ENCODE measurements around the gene NAGK.

The NAGK gene

GRCh38 chr2:71060211-71060610 is 8.2 kb upstream of the NAGK start:
- no peak overlapping the region for H4K8ac ChIP-seq (ENCODE audit: low read depth, low read length)
- no CpG with 5 or more reads among the region's 2 CpGs for WGBS, 2 donors (ENCODE audit: extremely low coverage in 2 of 2, insufficient read length in 2 of 2, insufficient replicate concordance in 1 of 2)

DNA sequence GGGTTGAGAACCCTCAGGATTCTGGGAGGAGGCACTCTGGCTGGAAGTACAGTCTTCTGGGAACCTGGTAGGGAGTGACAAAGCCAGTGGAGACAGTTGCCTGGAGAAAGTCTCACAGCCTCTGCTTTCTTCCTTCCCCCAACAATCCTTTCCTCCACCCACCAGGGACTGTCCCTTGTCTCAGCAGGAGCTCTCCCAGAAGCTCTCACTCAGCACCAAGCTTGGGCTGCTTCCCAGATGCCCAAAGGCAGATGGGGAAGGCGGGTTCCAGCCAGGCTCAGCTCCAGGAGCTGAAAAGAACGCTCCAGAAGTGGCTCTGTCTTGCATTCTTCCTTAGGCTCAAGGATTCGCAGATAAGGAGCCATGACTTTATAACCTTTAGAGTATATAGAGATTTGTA is 7.6 kb upstream of the NAGK start:
- Histone ChIP-seq H2BK15ac (ENCODE audit: low read length) (no peak overlapping the region), H3K4ac (ENCODE audit: low read length) (no peak overlapping the region), H3K23ac (ENCODE audit: low read depth, low read length, poor library complexity) (no peak overlapping the region), H3K79me1 (ENCODE audit: low read depth, low read length) (no peaks in the 10 kb centered on the region), H3K4me3 (ENCODE audit: low read length in 2 of 2) (no peak overlapping the region), H4K91ac (ENCODE audit: low read depth, low read length, poor library complexity) (no peak overlapping the region), H3K27me3 (ENCODE audit: control insufficient read depth in 3 of 3, insufficient read depth in 3 of 3, low read depth in 1 of 3, low read length in 3 of 3) (peaks cover 0 to 52% (median 2%) of the 10 kb centered on the region in 3 experiments), H2BK5ac (ENCODE audit: low read length) (no peak overlapping the region), H2AK5ac (ENCODE audit: low read depth, low read length) (no peak overlapping the region), H3K27ac (replicated peaks; ENCODE audit: low read length) (no peak overlapping the region), H3K9me3 (replicated peaks in 1 of 2; ENCODE audit: control insufficient read depth in 2 of 2, insufficient read depth in 1 of 2, low read depth in 1 of 2, low read length in 2 of 2) (no peaks in the 10 kb centered on the region), H3K9ac (ENCODE audit: low read depth, low read length, poor library complexity) (no peak overlapping the region), H3K4me2 (ENCODE audit: insufficient read depth, low read length, poor library complexity, severe bottlenecking) (no peak overlapping the region), H2BK120ac (ENCODE audit: low read depth, low read length) (no peak overlapping the region), H3K36me3 (replicated peaks in 1 of 2; ENCODE audit: control insufficient read depth in 2 of 2, insufficient read depth in 2 of 2, low read length in 2 of 2) (no peaks in the 10 kb centered on the region), H2BK12ac (ENCODE audit: low read length) (no peak overlapping the region), H4K8ac (ENCODE audit: low read depth, low read length) (no peak overlapping the region), H3K4me1 (ENCODE audit: control insufficient read depth in 2 of 2, insufficient read depth in 1 of 2, low read depth in 1 of 2, low read length in 2 of 2) (no peaks in the 10 kb centered on the region), H2AFZ (ENCODE audit: low read length) (no peak overlapping the region), H3K14ac (ENCODE audit: low read length) (no peak overlapping the region), H3K18ac (ENCODE audit: low read length) (peak overlapping the region; percentile 32)
- no peak for DNase-seq (ENCODE audit: low spot score)
- WGBS, 2 donors (ENCODE audit: extremely low coverage in 2 of 2, insufficient read length in 2 of 2, insufficient replicate concordance in 1 of 2) = no CpG with 5 or more reads among the region's 3 CpGs

More at GRCh38 chr2:71060211-71060610, 8.2 kb upstream of the NAGK start:
- H3K9me3 ChIP-seq (replicated peaks in 1 of 2; ENCODE audit: control insufficient read depth in 2 of 2, insufficient read depth in 1 of 2, low read depth in 1 of 2, low read length in 2 of 2) = no peaks in the 10 kb centered on the region
- peak overlapping the region; percentile 72 for H2AK5ac ChIP-seq (ENCODE audit: low read depth, low read length)
- no peak overlapping the region for H2BK12ac ChIP-seq (ENCODE audit: low read length)
- H3K9ac ChIP-seq (ENCODE audit: low read depth, low read length, poor library complexity) = no peak overlapping the region
- H2BK15ac ChIP-seq (ENCODE audit: low read length) = no peak overlapping the region
- H3K23ac ChIP-seq (ENCODE audit: low read depth, low read length, poor library complexity) = no peak overlapping the region
- no peak overlapping the region for H3K14ac ChIP-seq (ENCODE audit: low read length)
- no peak overlapping the region for H3K4me3 ChIP-seq (ENCODE audit: low read length in 2 of 2)
- H3K4me1 ChIP-seq (ENCODE audit: control insufficient read depth in 2 of 2, insufficient read depth in 1 of 2, low read depth in 1 of 2, low read length in 2 of 2) = no peaks in the 10 kb centered on the region
- no peak overlapping the region for H3K18ac ChIP-seq (ENCODE audit: low read length)
- DNase-seq (ENCODE audit: low spot score) = no peak
- no peak overlapping the region for H2BK5ac ChIP-seq (ENCODE audit: low read length)
- peaks cover 0 to 52% (median 2%) of the 10 kb centered on the region in 3 experiments for H3K27me3 ChIP-seq (ENCODE audit: control insufficient read depth in 3 of 3, insufficient read depth in 3 of 3, low read depth in 1 of 3, low read length in 3 of 3)
- no peak overlapping the region for H3K27ac ChIP-seq (replicated peaks; ENCODE audit: low read length)
- H3K79me1 ChIP-seq (ENCODE audit: low read depth, low read length) = no peaks in the 10 kb centered on the region
- no peak overlapping the region for H4K91ac ChIP-seq (ENCODE audit: low read depth, low read length, poor library complexity)
- H3K4me2 ChIP-seq (ENCODE audit: insufficient read depth, low read length, poor library complexity, severe bottlenecking) = no peak overlapping the region
- H3K36me3 ChIP-seq (replicated peaks in 1 of 2; ENCODE audit: control insufficient read depth in 2 of 2, insufficient read depth in 2 of 2, low read length in 2 of 2) = no peaks in the 10 kb centered on the region
- no peak overlapping the region for H2BK120ac ChIP-seq (ENCODE audit: low read depth, low read length)
- no peak overlapping the region for H2AFZ ChIP-seq (ENCODE audit: low read length)
- no peak overlapping the region for H3K4ac ChIP-seq (ENCODE audit: low read length)

DNA sequence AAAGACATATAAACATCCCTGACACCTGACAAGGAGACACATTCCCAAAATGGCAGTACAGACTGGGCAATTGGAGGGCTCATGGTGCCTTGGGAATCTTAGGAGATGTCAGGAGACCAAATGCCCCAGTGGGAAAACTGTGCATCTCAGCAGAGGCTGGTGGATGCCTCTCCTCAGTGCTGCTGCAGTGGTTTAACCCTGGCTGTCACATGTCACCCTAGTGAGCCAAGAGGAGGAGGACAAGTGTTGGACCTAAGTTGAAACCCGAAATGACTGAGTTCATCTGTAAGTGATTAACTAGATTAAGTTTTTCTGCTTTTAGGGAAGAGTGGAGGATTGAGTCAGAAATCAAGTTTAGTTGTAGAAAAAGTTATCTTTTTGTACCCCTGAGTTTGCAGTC is 5.2 kb upstream of the NAGK start:
- H3K27me3 ChIP-seq (ENCODE audit: control insufficient read depth in 3 of 3, insufficient read depth in 3 of 3, low read depth in 1 of 3, low read length in 3 of 3) = peaks cover 0 to 47% (median 2%) of the 10 kb centered on the region in 3 experiments
- H3K4me2 ChIP-seq (ENCODE audit: insufficient read depth, low read length, poor library complexity, severe bottlenecking) = no peak overlapping the region
- H2BK5ac ChIP-seq (ENCODE audit: low read length) = no peak overlapping the region
- no peak overlapping the region for H3K4ac ChIP-seq (ENCODE audit: low read length)
- H3K14ac ChIP-seq (ENCODE audit: low read length) = no peak overlapping the region
- H2AFZ ChIP-seq (ENCODE audit: low read length) = no peak overlapping the region
- H2BK12ac ChIP-seq (ENCODE audit: low read length) = no peak overlapping the region
- H2BK120ac ChIP-seq (ENCODE audit: low read depth, low read length) = no peak overlapping the region
- no peak overlapping the region for H3K27ac ChIP-seq (replicated peaks; ENCODE audit: low read length)
- H3K4me3 ChIP-seq (ENCODE audit: low read length in 2 of 2) = no peak overlapping the region
- H2BK15ac ChIP-seq (ENCODE audit: low read length) = no peak overlapping the region
- no peak overlapping the region for H4K91ac ChIP-seq (ENCODE audit: low read depth, low read length, poor library complexity)
- no peak overlapping the region for H3K23ac ChIP-seq (ENCODE audit: low read depth, low read length, poor library complexity)
- H3K36me3 ChIP-seq (replicated peaks in 1 of 2; ENCODE audit: control insufficient read depth in 2 of 2, insufficient read depth in 2 of 2, low read length in 2 of 2) = no peaks in the 10 kb centered on the region
- H3K9me3 ChIP-seq (replicated peaks in 1 of 2; ENCODE audit: control insufficient read depth in 2 of 2, insufficient read depth in 1 of 2, low read depth in 1 of 2, low read length in 2 of 2) = no peaks in the 10 kb centered on the region
- no peaks in the 10 kb centered on the region for H3K4me1 ChIP-seq (ENCODE audit: control insufficient read depth in 2 of 2, insufficient read depth in 1 of 2, low read depth in 1 of 2, low read length in 2 of 2)
- H4K8ac ChIP-seq (ENCODE audit: low read depth, low read length) = no peak overlapping the region
- no peak for DNase-seq (ENCODE audit: low spot score)
- H3K18ac ChIP-seq (ENCODE audit: low read length) = no peak overlapping the region
- no CpG with 5 or more reads among the region's 1 CpG for WGBS, 2 donors (ENCODE audit: extremely low coverage in 2 of 2, insufficient read length in 2 of 2, insufficient replicate concordance in 1 of 2)
- H2AK5ac ChIP-seq (ENCODE audit: low read depth, low read length) = no peak overlapping the region
- no peaks in the 10 kb centered on the region for H3K79me1 ChIP-seq (ENCODE audit: low read depth, low read length)
- H3K9ac ChIP-seq (ENCODE audit: low read depth, low read length, poor library complexity) = no peak overlapping the region

DNA sequence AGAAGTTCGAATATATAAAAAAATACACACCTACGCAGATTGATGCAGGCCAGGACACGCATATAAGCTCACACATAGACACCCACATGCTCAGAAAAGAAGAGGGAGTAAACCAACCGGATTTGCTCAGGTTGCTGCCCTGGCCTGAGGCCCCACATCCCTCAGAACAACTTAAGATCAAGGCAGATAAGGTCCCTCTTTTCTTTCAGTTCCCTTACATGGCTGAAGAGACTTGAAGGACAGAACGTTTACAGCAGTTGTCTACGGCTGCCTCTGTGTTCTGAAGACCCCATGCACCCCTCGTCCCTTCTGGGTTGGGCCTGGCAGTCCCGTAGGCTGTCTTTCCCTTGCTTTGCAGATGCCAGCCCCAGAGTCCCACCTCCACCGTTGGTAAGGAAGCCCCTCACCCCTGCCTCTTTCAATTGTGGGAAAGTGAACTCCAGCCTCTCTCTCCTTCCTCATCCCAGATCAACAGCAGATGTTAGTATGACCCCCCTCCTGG is 4.3 kb upstream of the NAGK start:
- H2BK5ac ChIP-seq (ENCODE audit: low read length) = no peak overlapping the region
- no peak overlapping the region for H3K27ac ChIP-seq (replicated peaks; ENCODE audit: low read length)
- H3K79me1 ChIP-seq (ENCODE audit: low read depth, low read length) = peaks cover 5% of the 10 kb centered on the region
- H3K4me3 ChIP-seq (ENCODE audit: low read length in 2 of 2) = no peak overlapping the region
- no peaks in the 10 kb centered on the region for H3K36me3 ChIP-seq (replicated peaks in 1 of 2; ENCODE audit: control insufficient read depth in 2 of 2, insufficient read depth in 2 of 2, low read length in 2 of 2)
- no peak for DNase-seq (ENCODE audit: low spot score)
- no peak overlapping the region for H3K4ac ChIP-seq (ENCODE audit: low read length)
- H2AFZ ChIP-seq (ENCODE audit: low read length) = no peak overlapping the region
- H3K9ac ChIP-seq (ENCODE audit: low read depth, low read length, poor library complexity) = no peak overlapping the region
- H3K23ac ChIP-seq (ENCODE audit: low read depth, low read length, poor library complexity) = no peak overlapping the region
- no peak overlapping the region for H3K18ac ChIP-seq (ENCODE audit: low read length)
- no peak overlapping the region for H4K8ac ChIP-seq (ENCODE audit: low read depth, low read length)
- H2BK15ac ChIP-seq (ENCODE audit: low read length) = no peak overlapping the region
- H3K27me3 ChIP-seq (ENCODE audit: control insufficient read depth in 3 of 3, insufficient read depth in 3 of 3, low read depth in 1 of 3, low read length in 3 of 3) = peaks cover 0 to 38% (median 2%) of the 10 kb centered on the region in 3 experiments
- no peak overlapping the region for H3K4me2 ChIP-seq (ENCODE audit: insufficient read depth, low read length, poor library complexity, severe bottlenecking)
- H2BK12ac ChIP-seq (ENCODE audit: low read length) = no peak overlapping the region
- no peak overlapping the region for H2AK5ac ChIP-seq (ENCODE audit: low read depth, low read length)
- H3K14ac ChIP-seq (ENCODE audit: low read length) = no peak overlapping the region
- no peak overlapping the region for H2BK120ac ChIP-seq (ENCODE audit: low read depth, low read length)
- no peaks in the 10 kb centered on the region for H3K9me3 ChIP-seq (replicated peaks in 1 of 2; ENCODE audit: control insufficient read depth in 2 of 2, insufficient read depth in 1 of 2, low read depth in 1 of 2, low read length in 2 of 2)
- WGBS, 2 donors (ENCODE audit: extremely low coverage in 2 of 2, insufficient read length in 2 of 2, insufficient replicate concordance in 1 of 2) = no CpG with 5 or more reads among the region's 9 CpGs
- no peak overlapping the region for H4K91ac ChIP-seq (ENCODE audit: low read depth, low read length, poor library complexity)
- H3K4me1 ChIP-seq (ENCODE audit: control insufficient read depth in 2 of 2, insufficient read depth in 1 of 2, low read depth in 1 of 2, low read length in 2 of 2) = peaks cover 0 to 2% of the 10 kb centered on the region in 2 donors
